HPDE6-E6E7 (cell line): Measurements from ENCODE around the gene TM7SF3.
"Not testable (repeated sequence)": the region's sequence is repeated elsewhere in the genome, so short reads cannot be mapped to it uniquely, and the experiment has no call there.

Source experiments
- DNase-seq: peaks from one replicate; pipeline ENCODE4 v3.0.0; 2011; ENCODE audit warnings: missing footprints; ENCODE audit errors: extremely low spot score

Gene TM7SF3

DNA sequence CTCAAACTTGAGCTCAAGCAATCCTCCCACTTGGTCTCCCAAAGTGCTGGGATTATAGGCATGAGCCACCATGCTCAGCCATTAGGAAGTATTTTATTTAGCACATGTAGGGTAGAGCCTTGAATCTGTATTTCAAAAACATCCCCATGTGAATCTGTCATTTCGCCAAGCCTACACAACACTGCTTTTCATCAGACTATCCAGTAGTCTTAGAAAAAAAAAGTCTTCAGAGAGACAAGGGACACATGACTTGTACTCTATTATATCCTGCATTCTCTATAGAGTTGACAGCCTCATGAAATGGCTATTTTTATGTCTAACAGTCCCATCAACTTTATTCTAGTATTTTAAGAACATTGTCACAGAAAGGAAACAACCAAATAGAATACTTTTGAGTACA, 35.4 kb downstream of the TM7SF3 start:
- DNase-seq = no peak

GRCh38 chr12:26976687-26977086, 37.5 kb downstream of the TM7SF3 start:
- DNase-seq = no peak

DNA sequence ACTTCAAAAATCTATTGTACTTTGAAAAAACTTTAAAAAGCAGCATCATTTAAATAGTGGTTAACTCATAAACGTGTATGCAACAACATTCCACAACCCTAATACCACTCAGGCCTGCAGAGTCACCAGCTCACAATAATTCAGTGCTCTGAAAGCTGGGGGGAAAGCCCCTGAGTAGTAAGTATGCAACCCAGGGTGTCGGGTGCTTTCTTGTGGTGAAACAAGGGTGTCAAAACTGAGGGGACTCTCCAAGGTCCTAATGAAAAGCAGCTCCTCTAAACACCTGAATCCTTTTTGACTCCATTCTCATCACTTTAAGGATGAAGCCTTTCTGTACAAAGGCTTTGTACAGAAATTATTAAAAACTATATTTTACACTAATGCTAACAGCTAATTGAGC, 42.2 kb downstream of the TM7SF3 start:
- no peak for DNase-seq

DNA sequence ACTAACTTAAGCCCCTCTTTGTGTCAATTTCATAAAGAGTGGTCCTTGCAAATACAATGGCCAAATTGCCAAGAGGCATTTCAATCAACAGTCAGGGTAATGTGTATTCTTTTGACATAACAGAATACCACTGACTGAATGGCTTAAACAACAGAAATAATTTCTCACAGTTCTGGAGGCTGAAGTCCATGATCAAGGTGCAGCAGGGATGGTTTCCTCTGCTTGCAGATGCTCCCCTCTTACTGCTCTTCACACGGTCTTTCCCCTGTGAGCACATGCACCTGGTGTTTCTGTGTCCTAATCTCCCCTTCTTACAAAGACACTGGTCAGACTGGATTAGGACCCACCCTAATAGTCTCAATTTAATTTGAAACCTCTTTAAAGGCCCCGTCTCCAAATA, 44.0 kb downstream of the TM7SF3 start:
- DNase-seq = no peak

DNA sequence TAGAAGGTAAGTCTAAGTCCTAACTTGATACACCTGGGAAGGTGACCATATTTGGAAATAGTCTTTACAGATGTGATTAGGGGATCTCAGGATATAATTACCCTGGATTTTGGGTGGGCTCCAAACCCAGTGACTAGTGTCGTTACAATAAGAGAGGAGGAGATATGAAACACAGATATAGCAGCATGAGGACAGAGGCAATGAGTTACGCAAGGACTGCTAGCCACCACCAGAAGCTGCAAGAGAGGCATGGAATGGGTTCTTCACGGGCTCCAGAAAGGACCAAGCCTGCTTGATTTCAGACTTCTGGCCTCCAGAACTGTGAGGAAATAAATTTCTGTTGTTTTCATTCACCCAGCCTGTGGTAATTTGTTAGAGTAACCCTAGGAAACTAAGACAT, 47.3 kb downstream of the TM7SF3 start:
- DNase-seq = no peak

DNA sequence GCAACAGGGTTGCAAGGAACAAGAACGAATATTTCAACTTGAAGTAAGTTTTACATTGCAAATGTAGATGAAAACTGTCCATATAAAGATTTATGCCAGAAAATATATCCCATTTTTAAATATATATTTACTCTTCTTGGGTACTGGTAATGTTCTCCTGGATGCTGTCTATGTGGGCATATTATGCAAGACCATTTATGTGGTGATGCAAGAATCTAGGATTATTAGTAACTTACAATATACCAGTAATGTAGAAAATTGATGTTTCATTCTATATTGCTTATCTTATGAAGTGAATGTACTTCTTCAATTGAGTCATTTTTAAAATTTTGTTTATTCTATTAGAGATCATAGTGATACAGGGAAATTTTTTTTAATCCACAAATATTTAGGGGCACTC, 50.8 kb downstream of the TM7SF3 start:
- no peak for DNase-seq

GRCh38 chr12:26961803-26962202, 52.4 kb downstream of the TM7SF3 start:
- DNase-seq = no peak

DNA sequence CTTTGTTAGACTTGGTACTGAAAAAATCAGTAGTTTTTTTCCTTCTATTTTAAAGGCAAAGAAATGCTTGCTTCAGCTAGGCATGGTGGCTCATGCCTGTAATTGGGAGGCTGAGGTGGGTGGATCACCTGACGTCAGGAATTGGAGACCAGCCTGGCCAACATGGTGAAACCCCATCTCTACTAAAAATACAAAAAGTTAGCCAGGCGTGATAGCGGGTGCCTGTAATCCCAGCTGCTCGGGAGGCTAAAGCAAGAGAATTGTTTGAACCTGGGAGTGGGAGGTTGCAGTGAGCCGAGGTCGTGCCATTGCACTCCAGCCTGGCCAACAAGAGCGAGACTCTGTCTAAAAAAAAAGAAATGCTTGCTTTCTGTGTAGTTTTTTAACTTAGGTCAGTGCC, 52.8 kb downstream of the TM7SF3 start:
- not testable (repeated sequence) for DNase-seq

DNA sequence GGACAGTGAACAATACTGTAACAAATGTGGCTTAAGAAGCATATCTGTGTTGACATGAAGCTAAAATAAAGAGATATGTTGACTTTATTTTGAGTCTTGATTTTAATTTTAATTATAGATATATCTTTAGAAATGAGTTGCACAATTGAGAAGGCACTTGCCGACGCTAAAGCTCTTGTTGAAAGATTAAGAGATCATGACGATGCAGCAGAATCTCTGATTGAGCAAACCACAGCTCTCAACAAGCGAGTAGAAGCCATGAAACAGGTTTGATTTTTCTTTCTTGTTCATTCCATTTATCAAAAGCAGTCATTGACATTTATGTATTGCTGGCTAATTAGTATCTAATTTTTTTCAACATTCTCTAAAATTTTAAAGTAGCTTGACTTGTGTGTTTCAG, 60.2 kb downstream of the TM7SF3 start:
- DNase-seq = no peak

- no peak for DNase-seq
Observed at GRCh38 chr12:26953447-26953846, 60.7 kb downstream of the TM7SF3 start.

DNA sequence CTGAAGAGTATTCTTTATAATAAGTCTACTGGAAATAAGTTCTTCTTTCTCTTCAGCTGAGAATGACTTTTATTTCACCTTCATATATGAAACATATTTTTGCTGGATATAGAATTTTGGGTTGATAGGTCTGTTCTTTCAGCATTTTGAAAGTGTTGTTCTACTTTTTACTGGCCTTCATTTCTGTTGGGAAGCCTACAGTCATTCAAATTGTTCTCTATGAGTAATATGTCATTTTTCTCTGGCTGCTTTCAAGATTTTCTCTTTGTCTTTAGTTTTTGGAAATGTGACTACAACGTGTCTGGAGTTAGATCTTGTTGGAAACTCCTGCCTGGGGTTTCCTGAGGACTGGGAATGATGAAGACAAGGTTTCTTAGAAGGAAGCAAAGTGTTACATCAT, 65.9 kb downstream of the TM7SF3 start:
- no peak for DNase-seq

GRCh38 chr12:26941215-26941594, 73.0 kb downstream of the TM7SF3 start:
- DNase-seq = no peak

DNA sequence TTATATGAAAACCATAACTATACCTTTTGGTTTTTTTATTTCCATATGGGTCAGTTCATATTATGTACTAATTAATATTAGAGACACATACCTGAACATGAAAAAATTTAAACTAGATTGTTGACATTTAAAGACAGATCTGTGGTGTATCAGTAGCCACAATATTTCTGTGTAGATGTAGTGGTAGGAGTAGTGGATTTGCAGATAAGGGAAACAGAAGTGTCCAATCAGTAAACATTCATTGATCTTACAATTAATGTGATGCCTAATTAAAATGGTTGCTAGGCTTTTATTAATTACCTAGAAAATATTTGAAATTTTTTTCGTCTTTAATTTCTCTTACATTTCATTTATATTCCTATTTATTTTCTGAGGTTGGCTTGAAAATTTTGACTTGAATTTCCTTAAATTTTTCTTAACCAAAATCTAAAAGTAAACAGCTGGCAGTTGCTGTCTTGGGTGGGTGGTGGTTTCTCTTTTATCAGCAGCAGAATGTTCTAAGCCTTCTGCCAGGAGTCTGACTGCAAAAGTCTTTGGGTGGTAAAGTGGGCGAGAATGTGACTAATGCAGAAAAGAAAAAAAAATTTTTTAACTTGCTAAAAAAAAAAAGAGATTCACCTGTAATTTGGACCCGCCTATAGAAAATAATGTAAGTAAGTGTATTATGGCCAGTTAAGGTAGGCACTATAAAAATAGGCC, 73.5 kb downstream of the TM7SF3 start:
- no peak for DNase-seq

GRCh38 chr12:26939953-26940352, 74.2 kb downstream of the TM7SF3 start:
- no peak for DNase-seq

GRCh38 chr12:26939192-26939832, 74.9 kb downstream of the TM7SF3 start:
- DNase-seq = no peak

- no peak for DNase-seq
Observed at GRCh38 chr12:26938701-26939062, 75.5 kb downstream of the TM7SF3 start.

GRCh38 chr12:26937863-26938700, 76.1 kb downstream of the TM7SF3 start, which contains the start of the genes FGFR1OP2 and INTS13:
Gene FGFR1OP2, plus strand, starts transcription at chr12:26938470. Its CDS starts 15,689 bp downstream, at chr12:26954159.
Gene INTS13, minus strand, starts transcription at chr12:26937981. Its CDS starts 1,178 bp downstream, at chr12:26936803.
- peak; percentile 96 for DNase-seq

DNA sequence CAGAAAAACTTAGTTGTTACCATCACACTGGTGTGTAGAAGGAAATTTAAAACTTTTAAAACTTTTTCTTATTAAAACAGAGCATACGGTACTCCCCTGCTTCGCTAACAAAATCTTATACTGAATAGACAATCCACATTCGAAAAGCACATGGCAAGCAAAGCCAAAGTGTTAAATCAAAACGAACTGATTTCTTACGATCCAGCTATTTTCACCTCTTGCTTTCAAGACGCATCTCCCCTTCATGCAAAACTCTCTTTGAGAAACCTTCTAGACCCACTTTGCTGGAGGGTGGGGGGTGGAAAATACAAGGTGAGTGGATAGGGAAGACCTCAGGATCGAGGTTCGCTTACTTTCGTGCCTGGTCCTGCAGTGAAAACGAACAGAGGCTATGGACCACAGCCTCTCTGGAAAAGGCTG, 76.7 kb downstream of the TM7SF3 start:
- no peak for DNase-seq

DNA sequence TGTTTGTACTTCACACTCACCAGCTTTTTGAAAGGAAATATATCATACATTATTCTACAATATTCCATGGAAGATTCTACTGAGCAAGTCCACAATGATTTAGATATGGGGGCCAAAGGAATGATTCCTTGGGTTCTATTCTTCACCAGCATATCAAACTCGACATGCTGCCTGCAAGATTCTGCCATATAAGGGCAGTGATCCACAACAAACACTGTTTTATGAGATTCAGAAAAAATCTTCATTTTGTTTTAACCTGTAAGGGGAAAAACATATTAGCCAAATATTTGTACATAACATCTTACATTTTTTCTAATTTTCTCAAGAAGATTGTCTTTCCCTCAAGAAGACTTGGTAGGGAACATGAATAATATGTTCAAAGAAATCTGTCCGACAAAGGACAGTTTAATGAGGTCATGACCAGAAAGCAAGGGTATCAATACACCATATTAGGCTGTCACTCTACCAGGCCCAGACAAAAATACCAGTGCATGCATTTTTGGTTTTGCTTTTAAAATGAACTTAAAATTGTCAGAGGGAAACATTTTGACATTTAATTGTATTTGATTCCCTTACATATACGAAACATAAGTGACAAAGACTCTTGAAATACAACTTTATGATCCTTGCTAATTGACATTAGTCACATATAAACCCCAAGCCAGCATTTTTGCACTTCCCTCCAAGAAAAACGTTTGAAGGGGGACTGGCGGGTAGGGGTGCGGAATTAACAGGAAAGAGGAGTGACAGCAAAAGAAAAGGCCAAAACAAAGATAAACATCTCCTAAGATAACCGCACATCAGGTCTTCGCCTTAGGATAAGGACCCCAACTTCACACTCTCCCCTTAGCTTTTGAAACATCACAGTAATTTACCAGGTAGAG, 77.4 kb downstream of the TM7SF3 start:
- no peak for DNase-seq

DNA sequence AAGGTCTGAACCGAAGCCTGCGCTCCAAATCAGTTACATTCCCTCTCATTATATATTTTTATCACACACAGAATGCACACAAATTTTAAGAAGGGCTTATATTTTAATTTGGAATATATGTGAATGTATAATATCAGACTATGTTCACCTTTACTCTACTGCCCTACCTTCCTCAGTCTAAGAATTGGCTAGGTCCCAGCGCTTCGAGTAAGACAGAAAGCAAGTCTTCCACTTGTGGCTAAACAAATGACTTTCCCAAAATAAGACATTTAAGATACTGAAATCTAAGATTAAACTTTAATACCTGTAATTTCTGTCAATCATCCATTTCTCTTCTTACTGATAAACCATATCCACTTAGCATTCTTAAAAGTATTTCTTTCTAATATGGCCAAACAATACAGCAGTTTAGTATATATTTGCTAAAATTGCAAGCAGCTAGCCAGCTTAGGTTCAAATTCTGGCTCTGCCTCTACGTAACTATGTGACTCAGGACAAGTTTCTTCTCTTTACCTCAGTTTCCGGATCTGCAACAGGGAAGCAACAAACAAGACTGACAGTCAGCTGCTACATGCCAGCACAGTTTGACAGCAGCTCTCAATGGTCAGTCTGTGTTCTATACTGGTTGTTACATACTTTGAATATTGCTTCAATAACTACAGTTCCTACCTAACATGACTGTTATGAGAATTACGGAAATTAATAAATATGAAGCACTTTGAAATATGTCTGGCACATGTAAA, 78.4 kb downstream of the TM7SF3 start:
- no peak for DNase-seq

DNA sequence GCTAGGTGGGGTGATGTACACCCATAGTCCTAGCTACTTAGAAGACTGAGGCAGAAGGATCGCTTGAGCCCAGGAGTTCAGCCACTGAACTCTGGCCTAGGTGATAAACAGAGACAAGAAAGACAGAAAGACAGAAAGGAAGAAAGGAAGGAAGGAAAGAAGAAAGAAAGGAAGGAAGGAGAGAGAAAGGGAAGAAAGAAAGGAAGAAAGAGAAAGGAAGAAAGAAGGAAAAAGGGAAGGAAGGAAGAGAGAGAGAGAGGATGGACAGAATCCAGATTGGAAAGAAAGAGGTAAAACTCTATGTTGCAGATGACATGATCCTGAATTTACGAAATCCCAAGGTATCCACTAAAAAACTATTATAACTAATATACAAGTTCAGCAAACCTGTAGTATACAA, 84.6 kb downstream of the TM7SF3 start:
- no peak for DNase-seq
